HuH-7.5 (cell line): ENCODE results near the gene DTNBP1.

ENCODE experiments used
- DNase-seq: peaks from one replicate; pipeline ENCODE4 v3.0.0; 2011; ENCODE audit warnings: low spot score

Gene DTNBP1

GRCh38 chr6:15513801-15514711 is 148.8 kb downstream of the DTNBP1 start:
- DNase-seq = no peak

- DNase-seq = no peak
Observed at GRCh38 chr6:15513131-15513771, 149.6 kb downstream of the DTNBP1 start.

- DNase-seq = no peak
Observed at GRCh38 chr6:15512721-15513120, 150.1 kb downstream of the DTNBP1 start.

- DNase-seq = no peak
Observed at GRCh38 chr6:15512126-15512525, 150.7 kb downstream of the DTNBP1 start.

GRCh38 chr6:15511248-15512125 is 151.3 kb downstream of the DTNBP1 start:
- DNase-seq = no peak

- DNase-seq = no peak
Observed at GRCh38 chr6:15510536-15511247, 152.1 kb downstream of the DTNBP1 start.

GRCh38 chr6:15510121-15510520 is 152.7 kb downstream of the DTNBP1 start:
- DNase-seq = no peak

GRCh38 chr6:15509335-15509933 is 153.4 kb downstream of the DTNBP1 start:
- no peak for DNase-seq

- no peak for DNase-seq
Observed at GRCh38 chr6:15508931-15509330, 153.9 kb downstream of the DTNBP1 start.

GRCh38 chr6:15508441-15508871 is 154.4 kb downstream of the DTNBP1 start:
- DNase-seq = no peak

GRCh38 chr6:15507746-15508145 is 155.1 kb downstream of the DTNBP1 start:
- no peak for DNase-seq

- DNase-seq = no peak
Observed at GRCh38 chr6:15507221-15507620, 155.6 kb downstream of the DTNBP1 start.

GRCh38 chr6:15506066-15506465 is 156.8 kb downstream of the DTNBP1 start:
- DNase-seq = no peak

- DNase-seq = no peak
Observed at GRCh38 chr6:15505463-15505918, 157.3 kb downstream of the DTNBP1 start.

GRCh38 chr6:15504581-15505350 is 158.1 kb downstream of the DTNBP1 start:
- DNase-seq = no peak

- no peak for DNase-seq
Observed at GRCh38 chr6:15504040-15504495, 158.8 kb downstream of the DTNBP1 start.

- no peak for DNase-seq
Observed at GRCh38 chr6:15503346-15503680, 159.5 kb downstream of the DTNBP1 start.

- no peak for DNase-seq
Observed at GRCh38 chr6:15502446-15503345, 160.1 kb downstream of the DTNBP1 start.

GRCh38 chr6:15501826-15502445 is 160.9 kb downstream of the DTNBP1 start:
- no peak for DNase-seq
